ENCODE data around the gene NEK5.

The NEK5 gene

GRCh38 chr13:52009946-52010345 is 118.9 kb downstream of the NEK5 start:
- no peak for DNase-seq

- DNase-seq: no peak
Observed at GRCh38 chr13:52006523-52007245, 122.2 kb downstream of the NEK5 start.

- no peak for DNase-seq
Observed at GRCh38 chr13:52005841-52006522, 122.9 kb downstream of the NEK5 start.

- no peak for DNase-seq
Observed at GRCh38 chr13:52004511-52005170, 124.2 kb downstream of the NEK5 start.

GRCh38 chr13:52003541-52003940 is 125.3 kb downstream of the NEK5 start:
- peak; percentile 30 for DNase-seq

- DNase-seq: no peak
Observed at GRCh38 chr13:52002361-52002760, 126.5 kb downstream of the NEK5 start.

- peak; percentile 79 for DNase-seq
Observed at GRCh38 chr13:52001120-52001731, 127.6 kb downstream of the NEK5 start.

- DNase-seq: no peak
Observed at GRCh38 chr13:51999921-52000320, 129.0 kb downstream of the NEK5 start.

GRCh38 chr13:51999510-51999911 is 129.4 kb downstream of the NEK5 start:
- peak; percentile 14 for DNase-seq

- peak; percentile 88 for DNase-seq
Observed at GRCh38 chr13:51998723-51999509, 130.0 kb downstream of the NEK5 start.

GRCh38 chr13:51997641-51998330 is 131.1 kb downstream of the NEK5 start:
- peak; percentile 89 for DNase-seq

- no peak for DNase-seq
Observed at GRCh38 chr13:51997186-51997585, 131.7 kb downstream of the NEK5 start.

- no peak for DNase-seq
Observed at GRCh38 chr13:51996641-51997040, 132.2 kb downstream of the NEK5 start.

GRCh38 chr13:51995677-51996551 is 133.0 kb downstream of the NEK5 start:
- DNase-seq: peak; percentile 19

- DNase-seq: no peak
Observed at GRCh38 chr13:51993713-51994112, 135.2 kb downstream of the NEK5 start.

GRCh38 chr13:51988988-51989618 is 139.8 kb downstream of the NEK5 start:
- no peak for DNase-seq

All from DMS53 (cell line).